GM15510 (cell line): Measurements from ENCODE around the gene IAH1.

Experiments
- POLR2A ChIP-seq: IDR thresholded peaks from 3 replicates; pipeline ENCODE4 v1.6.1; 2011; ENCODE audit warnings: borderline replicate concordance; ENCODE audit not compliant: insufficient read length; ENCODE audit errors: extremely low read depth

Gene IAH1

DNA sequence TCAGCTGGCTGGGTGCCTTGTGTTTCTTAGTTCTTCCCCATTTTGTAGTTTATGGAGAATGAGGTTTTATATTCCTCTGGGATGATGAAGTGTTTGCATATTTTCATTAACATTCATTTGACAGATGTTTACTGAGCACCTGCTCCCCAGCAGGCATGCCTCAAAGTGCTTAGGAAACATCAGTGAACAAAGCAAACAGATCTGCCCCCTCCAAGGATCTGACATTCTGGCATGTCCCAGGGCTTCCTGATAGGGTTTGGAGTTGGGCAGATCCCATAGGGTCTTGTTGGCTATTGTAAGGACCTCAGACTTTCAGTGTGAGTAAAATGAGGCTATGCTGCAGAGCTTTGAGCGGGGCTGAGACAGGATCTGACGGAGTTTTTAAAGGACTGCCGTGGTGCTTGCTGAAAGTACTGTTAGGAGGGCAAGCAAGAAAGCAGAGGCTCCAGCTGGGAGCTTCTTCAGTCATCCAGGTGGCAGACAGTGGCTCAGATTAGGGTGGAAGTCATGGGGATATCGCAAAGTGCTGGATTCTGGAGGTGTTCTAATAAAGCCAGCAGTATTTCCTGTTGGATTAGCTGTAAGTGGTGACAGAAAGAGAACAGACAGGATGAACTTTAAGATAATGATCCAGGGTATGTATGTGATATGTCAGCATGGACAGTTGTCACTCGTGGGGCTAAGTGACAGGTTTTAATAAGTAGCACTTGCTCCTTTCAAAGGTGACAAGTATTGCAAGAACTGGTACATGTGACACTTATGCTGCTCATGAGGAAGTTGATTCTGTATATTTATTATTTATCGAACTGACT, 11.3 kb upstream of the IAH1 start:
- TF ChIP-seq POLR2A = no peak

DNA sequence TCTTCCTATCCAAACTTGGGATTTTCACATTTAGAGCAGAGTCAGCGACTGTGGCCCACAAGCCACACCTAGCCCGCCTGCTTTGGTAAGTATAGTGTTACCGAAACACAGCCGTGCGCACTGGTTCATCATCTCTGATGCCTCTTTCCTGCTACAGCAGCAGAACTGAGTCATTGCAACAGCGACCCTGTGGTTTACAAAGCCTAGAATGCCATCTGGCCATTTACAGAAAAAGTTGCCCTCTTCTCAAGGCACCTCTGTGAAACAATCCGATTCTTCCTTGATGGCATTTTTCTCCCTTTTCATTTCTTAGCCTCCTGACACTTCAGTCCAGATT, 10.7 kb upstream of the IAH1 start:
- TF ChIP-seq POLR2A = no peak

DNA sequence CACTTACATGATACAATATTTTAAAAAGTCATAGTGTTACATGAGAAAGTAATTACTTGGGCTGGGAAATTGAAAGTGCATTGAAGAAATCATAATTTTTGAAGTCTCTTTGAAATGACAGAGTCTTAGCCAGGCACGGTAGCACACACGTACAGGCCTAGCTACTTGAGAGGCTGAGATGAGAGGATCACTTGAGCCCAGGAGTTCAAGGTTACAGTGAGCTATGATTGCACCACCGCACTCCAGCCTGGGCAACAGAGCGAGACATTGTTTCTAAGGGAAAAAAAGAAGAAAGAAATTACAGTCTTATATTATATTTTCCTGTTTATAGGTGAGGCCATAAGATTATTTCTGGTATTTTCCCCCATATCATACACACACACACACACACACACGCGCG, 9.2 kb upstream of the IAH1 start:
- TF ChIP-seq POLR2A = no peak

DNA sequence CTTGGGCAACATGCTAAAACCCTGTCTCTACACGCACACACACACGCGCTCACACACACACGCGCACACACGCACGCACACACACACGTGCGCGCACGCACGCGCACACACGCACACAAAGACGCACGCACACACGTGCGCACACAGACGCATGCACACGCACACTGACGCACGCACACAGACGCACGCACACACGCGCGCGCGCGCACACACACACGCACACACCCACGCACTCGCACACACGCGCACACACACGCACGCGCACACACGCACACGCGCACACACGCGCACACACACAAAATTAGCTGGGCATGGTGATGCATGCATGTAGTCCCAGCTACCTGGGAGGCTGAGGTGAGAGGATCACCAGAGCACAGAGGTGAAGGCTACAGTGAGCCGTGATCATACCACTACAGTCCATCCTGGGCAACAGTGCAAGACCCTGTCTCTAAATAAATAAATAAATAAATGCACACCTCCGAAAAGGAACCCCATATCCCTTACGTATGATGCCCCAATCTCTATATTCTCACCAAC, 8.1 kb upstream of the IAH1 start:
- TF ChIP-seq POLR2A = no peak

DNA sequence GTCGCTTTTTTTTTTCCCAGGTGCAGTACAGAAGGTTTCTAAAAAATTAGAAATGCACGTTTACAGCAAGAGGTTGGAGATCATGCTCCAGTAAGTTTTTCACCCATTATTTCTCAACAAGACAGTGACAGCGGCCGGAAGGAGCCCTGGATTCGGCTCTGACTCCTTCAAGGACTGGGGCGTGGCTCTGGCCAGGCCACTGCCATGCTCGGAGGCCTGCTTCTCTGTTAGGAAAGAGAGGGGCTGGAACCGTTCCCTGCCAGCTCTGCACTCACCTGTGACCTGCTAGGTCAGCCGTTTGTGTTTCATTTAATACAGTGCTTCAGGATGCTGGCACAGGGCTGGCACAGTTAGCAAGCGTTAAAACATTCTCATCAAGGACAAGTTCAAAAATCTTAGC, 6.7 kb upstream of the IAH1 start:
- no peak for TF ChIP-seq POLR2A

DNA sequence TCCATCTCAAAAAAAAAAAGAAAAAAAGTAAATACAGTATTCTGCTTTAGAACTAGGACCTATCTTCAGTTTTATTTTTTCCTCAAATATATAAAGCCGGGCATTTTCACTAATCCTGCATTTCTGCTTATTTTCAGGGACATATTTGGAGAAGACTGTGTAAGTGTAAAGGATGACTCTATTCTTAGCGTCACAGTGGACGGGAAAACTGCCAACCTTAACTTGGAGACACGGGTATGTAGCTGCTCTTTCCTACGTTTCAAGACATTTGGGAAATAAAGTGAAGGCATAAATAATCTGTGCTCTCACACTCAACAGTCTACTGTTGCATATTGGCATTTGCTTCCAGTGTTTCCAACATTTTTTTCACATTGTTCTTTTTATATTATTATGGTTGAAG, 3.1 kb upstream of the IAH1 start:
- no peak for TF ChIP-seq POLR2A

DNA sequence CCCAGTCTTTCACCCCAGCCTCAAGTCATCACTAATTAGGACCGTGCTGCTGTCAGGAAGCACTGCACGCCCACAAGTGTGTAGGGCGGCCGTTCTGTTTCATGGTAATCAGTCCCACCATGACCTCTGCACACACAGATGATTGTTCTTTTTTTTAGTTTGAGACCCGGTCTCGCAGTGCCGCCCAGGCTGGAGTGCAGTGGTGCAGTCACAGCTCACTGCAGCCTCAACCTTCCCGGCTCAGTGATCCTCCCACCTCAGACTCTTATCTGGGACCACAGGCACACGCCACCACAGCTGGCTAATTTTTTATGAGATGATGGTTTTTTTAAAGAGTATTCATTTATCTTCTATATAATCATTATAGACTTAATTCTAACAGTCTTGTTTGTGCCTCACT, 1.8 kb upstream of the IAH1 start:
- no peak for TF ChIP-seq POLR2A

DNA sequence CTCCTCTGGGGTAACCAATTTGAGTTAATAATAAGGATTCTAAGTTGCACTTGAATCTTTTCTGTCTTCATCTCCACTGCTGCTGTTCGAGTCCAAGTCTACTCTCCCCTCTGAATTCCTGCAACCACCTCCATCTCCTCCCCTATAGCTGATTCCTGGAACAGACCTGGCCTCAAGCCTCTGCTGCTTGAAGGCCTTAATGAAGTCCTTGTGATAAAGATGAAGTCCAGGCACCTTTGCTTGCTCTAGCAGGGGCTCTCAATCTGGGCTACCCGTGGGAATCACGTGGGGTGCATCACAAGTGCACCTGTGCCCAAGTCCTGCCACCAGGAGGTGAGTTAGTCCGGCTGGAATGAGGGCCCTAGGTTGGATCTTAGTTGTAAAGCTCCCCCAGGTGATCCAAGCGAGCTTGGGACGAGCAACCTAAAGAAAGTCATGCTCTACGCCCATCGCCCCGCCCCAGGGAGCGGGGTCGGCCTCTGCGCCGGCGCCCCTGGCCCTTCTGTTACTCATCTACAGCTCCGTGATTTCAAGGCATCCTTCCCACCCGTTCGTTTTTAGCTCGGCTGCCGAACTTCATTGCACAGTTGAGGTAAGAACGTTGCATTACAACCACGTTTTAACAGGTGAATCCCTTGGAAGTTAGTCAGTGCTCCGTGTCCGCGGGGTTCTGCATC, 905 bp upstream of the IAH1 start:
- TF ChIP-seq POLR2A = no peak

DNA sequence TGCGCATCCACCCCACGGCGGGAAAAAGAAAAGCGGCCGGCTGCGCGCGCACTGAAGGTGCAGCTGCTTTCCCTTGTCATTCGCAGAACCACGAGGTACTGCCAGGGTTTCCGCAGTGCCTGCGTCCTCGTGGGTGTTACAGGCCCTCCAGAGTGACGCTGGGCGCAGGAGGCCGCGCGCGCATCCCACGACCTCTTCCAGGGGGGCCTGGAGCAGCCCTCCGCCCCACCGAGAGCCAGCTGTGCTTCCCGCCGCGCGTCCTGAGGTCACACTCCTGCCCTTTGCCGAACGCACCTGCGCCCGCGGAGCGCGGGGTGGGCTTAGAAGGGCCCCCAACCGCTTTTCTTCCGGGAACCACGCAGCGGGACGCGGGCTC, 378 bp upstream of the IAH1 start:
- no peak for TF ChIP-seq POLR2A

DNA sequence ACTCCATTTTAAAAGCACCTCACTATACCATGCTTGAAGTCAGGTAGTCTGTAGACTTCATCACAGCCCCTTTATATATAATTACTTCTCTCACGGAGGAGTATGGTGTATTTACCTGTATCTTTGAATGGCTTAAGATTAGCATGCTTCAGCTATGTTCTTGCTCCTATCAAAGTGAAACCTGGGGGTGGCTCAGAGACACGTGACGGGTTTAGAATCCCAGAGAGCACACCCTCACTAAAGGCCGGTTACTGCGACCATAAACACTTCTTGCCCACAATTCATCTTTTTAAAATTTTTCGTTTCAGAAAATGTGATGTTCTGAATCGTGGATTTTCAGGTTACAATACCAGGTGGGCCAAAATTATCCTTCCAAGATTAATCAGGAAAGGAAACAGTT, 3.6 kb downstream of the IAH1 start:
- TF ChIP-seq POLR2A = no peak

DNA sequence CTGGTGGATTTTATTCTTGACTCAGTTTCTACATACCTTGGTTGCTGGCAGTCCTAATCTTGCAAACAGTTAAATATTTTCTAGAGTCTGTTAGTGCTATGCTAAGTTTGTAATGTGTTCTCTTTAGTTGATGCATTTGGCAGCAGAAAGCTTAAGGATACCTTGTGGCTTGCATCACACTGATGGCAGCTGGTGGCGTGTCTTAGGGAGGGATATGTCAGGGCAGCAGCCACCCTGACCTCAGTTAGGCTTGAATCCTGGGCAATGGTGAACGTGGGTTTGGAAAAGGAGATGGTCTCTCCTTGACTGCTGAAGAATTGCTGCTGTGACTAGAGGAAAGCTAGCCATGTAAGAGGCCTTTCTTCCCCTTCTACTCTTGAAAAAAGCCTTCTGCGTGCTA, 4.2 kb downstream of the IAH1 start:
- TF ChIP-seq POLR2A = no peak

DNA sequence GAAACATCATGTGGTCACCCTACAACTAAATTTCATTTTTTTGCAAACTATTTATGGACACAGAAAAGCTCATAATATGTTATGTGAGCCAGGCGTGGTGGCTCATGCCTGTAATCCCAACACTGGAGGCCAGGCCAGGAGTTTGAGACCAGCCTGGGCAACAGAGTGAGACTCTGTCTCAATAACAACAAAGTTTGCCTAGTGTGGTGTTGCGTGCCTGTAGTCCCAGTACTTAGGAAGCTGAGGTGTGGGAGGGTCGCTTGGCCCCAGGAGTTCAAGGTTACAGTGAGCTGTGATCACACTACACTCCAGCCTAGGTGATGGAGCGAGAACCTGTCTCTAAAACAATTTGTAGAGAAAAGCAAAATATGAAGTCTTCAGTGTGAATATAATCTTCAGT, 5.8 kb downstream of the IAH1 start:
- TF ChIP-seq POLR2A = no peak

DNA sequence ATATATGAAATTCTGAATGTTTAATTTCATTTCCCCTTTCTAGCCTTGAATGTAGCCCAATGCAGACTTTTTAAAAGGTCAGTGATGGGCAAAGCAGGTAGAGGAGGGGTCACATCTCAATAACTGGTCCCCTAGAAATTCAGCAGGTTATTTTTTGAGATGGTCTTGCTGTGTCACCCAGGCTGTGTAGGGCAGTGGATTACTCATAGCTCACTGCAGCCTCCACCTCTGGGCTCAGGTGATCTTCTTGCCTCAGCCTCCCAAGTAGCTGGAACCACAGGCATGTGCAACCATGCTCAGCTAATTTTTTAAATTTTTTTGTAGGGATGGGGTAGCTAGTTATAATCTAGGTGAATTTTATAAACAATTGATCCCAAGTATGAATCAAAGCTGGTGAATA, 8.8 kb downstream of the IAH1 start:
- no peak for TF ChIP-seq POLR2A

DNA sequence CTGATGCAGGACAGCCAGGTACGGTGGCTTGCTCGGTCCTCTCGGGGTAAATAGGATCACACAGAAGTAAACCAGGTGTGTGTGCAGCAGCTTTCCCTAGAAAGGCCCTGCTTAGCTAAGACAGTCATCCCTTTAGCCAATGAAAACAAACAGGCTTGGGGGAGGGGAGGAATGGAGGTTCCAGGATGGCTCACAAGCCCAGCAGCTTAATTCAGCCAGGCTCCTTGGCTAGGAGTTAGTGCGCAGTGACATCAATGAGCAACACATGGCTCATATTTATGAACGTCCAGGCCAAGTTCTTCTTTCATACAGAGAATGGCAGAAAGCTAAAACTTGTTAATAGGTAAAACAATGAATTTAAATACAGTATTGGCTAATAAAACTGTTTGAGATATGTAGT, 10.2 kb downstream of the IAH1 start:
- TF ChIP-seq POLR2A = no peak

DNA sequence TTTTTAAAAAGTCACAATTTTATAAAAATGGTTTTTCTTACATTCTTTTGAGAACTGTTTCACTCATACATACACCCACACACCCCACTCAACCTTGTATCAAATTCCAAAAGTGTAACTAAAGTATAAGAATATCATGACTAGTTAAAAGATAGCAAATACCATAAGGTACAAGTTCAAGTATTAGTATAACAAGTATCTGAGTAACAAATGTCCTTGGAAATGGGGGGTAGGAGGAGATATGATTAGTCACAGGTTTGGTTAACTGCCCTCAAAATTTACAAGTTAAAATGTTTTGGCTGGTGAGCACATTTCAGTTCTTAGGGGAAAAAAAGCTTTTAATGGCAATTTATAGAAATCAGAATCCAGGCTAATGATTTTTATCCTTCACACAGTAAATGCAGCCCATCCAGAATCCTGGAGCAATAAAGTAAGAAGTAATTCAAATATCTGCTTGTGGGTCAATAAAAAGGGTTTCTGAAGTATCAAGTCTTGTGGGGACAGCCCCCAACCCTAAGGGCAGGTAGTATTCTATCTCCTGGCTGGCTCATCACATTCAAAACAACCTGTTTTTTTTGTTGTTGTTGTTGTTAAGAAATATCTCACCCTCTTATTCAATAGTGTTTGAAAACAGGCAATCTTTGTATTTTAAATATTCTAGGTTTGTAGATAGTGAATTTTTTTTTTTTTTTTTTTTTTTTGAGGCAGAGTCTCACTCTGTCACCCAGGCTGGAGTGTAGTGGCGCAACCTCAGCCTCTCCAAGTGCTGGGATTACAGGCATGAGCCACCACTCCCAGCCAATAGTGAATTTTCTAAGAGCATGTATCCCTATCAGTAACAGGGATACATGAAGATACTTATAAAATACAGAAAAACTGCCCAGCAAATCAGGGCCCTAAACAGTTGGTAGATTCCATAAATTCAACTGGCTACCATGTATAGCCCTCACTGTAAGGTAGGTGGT, 14.5 kb downstream of the IAH1 start:
- TF ChIP-seq POLR2A = no peak
